ENCODE data around the gene PGLYRP1. TPM values are rescaled to one million over a fixed set of nuclear protein-coding genes. Genes with fewer than 3 reads are reported as not detected.

Gene PGLYRP1
- polyA plus RNA-seq, 4 donors, result 0.66 to 0.78 TPM; not detected in 2

GRCh38 chr19:46006411-46006810 is 16.4 kb downstream of the PGLYRP1 start:
- no peak for DNase-seq (ENCODE audit: low read depth in 4 of 4, low spot score in 2 of 4)

DNA sequence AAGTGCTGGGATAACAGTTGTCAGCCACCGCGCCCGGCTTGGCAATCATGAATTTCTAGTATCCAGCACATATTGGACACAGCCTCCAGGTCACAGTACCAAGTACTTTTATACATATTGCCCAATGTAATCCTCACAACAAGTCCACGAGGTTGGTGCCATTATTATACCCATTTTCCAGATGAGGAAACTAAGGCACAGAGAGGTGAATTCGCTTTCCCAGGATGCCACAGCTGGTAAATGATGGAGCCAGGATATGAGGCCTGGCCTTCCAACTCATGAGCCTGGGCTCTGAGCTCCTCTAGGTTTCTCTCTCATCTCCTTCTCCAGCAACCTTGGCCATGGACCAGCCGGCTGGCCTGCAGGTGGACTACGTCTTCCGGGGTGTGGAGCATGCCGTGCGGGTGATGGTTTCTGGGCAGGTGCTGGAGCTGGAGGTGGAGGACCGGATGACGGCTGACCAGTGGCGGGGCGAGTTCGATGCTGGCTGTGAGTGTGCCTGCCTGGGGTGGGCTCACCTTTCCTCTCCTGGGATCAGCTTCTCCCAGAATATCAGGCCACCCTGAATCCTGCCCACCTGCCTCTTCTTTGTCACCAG is 20.1 kb downstream of the PGLYRP1 start:
- DNase-seq (ENCODE audit: low read depth in 4 of 4, low spot score in 2 of 4), result no peak

DNA sequence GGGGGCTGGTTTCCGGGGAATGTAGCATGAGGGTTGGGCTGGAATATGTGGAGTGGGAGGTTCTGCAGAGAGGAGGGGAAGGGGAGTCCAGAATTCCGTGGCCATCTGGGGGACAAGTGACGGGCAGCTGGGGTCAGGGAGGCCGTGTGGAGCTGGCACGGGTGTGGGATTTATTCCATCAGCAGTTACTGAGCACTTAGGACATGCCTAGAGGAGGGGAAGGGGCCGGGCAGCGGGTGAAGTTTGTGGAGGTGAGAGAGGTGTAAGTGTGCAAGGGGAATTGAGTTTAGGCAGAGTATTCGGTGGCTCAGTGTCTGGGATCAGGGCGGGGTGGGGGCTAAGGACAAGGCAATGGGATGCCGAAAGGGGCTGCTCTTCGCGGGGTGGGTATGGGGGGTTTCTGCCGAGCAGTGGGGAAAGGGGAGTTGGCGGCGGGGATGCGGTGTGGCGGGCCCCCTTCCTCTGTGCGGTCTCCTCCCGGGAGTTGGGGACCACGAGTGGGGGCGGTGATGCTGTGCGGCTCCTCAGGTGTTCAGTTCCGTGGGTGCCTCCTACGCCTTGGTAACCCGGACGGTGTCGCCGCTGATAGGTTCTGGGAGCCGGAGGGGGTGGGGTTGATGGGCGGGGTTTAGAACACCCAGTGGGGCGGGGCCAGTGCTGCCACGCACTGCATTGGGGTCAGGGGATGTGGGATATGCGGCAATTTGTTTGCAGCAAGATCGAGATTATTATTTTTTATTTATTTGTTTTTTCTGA is 22.2 kb downstream of the PGLYRP1 start:
- DNase-seq (ENCODE audit: low read depth in 4 of 4, low spot score in 2 of 4), result no peak

DNA sequence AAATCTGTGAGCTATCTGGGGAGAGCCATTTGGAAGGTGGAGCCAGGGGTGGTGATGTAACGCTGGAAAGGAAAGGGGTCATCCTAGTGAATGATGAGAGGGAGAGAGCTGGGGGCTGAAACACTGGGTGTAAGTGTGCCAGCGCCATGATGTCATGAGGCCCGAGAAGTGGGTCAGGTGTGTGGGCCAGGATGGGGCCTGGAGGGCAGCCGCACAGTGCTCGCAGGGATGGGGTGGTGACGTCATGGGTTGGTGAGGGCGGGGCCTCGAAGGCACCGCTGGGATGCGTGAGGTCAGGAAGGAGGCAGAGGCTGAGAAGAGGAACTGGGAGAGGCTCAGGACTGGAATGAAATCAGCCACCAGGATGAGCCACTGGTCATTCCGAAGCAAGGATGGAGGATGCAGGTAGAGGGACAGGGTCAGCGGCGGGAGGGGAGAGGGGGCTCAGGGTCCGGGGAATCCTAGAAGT is 23.2 kb downstream of the PGLYRP1 start:
- no peak for DNase-seq (ENCODE audit: low read depth in 4 of 4, low spot score in 2 of 4)

DNA sequence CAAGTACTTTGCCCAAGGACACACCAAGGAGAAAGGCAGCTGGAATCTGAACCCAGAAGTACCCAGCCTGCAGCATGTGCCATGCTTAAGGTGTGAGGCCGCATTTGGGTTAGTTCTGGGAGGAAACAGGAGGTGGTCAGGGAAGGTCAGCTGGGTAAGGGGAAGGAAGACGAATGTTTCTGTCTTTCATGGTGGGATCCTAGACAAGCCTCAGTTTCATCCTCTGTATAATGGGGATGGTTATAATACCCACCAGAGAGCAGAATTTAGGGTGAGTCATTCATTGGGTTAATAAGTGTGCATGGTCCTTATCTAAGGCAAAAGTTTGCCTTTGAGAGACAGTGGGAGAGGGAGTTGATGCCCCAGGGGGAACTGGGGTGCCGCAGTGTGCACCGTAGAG is 24.0 kb downstream of the PGLYRP1 start:
- DNase-seq (ENCODE audit: low read depth in 4 of 4, low spot score in 2 of 4), result no peak

DNA sequence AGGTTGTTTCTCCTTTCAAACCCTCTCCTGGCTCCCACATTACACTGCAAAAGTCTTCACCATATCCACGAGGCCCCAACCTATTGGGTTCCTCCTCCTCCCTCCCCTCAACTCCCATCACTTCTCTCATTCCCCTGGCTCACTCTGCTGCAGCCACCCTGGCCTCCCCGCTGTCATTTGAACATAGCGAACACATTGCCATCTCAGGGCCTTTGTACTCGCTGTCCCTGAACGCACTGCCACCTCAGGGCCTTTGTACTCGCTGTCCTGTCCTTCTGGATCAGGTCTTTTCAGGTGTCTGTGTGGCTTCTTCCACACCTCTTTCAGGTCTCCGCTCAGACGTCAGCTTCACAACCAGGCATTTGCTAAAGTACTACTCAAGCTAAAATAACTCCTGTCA is 25.9 kb downstream of the PGLYRP1 start:
- DNase-seq (ENCODE audit: low read depth in 4 of 4, low spot score in 2 of 4), result no peak

DNA sequence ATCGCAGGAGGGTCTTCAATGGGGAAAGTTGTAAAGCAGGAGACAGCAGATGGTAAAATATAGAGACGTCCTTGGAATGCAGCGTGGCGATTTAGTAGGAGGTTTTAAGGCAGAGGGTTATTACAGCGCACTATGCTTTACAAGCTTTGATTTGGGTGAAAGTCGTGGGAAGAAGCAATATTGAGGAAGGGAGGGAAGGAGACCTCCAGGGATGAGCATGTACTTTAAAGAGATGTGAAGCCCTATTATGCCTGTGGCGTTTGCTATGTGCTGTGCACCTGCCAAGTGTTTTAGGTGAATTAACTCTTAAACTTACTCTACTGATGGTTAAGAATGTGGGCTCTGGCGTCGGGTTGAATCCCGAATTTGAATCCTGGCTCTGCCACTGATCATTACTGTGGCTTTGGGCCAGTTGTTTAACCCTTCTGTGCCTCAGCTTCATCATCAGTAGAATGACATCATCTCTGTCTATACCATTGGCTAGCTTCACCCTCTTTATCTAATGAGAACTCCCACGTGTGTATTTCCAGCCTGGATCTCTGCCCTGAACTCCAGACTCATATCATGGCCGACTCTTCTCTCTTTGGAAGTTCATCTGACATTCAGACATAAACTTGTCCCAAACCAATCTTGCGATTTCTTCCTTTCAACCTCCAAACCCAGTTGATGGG is 27.0 kb downstream of the PGLYRP1 start:
- DNase-seq (ENCODE audit: low read depth in 4 of 4, low spot score in 2 of 4), result no peak

DNA sequence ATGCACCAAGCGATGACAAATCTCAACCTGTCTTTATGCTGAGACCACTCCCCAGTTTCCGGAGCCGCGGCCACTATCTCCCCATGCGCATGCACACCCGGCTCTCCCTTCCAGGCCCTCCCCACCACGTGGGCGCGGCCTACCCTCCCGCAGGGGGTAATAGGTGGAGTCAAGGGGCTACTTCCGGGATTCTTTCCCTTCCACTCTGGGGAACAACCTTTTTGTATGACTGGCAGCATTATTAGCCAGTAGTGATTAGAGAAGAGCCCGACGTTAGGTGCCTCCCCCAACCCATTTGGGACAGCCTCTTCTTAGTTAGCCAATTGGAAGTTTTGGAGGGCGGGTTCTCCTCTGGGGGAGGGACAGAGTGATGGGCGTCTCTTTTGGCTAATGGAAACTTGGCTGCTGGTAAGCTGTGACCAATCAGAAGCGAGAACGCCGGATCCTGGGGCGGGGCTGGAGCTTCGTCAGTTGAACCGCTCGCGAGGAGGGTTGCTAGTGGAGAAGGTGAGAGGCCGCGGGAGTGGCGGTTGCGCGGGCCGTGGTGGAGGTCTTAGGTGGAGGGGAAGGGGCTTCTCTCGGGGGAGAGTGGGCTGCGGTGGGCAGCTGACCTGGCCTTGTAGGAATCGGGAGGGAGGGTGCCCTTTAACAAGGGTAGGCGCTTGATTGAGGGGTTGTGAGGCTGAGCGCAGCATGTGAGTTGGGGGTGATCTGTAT is 27.7 kb downstream of the PGLYRP1 start, which contains the start of gene CCDC61:
Gene CCDC61, plus strand, starts transcription at position 470 of the 717 bp plus-strand sequence. CDS start 7,552 bp downstream, outside the sequence.
- peak; percentile 98 to 100 (median 100) for DNase-seq (ENCODE audit: low read depth in 4 of 4, low spot score in 2 of 4)

GRCh38 chr19:45994456-45994997 is 28.3 kb downstream of the PGLYRP1 start:
- no peak for DNase-seq (ENCODE audit: low read depth in 4 of 4, low spot score in 2 of 4)

DNA sequence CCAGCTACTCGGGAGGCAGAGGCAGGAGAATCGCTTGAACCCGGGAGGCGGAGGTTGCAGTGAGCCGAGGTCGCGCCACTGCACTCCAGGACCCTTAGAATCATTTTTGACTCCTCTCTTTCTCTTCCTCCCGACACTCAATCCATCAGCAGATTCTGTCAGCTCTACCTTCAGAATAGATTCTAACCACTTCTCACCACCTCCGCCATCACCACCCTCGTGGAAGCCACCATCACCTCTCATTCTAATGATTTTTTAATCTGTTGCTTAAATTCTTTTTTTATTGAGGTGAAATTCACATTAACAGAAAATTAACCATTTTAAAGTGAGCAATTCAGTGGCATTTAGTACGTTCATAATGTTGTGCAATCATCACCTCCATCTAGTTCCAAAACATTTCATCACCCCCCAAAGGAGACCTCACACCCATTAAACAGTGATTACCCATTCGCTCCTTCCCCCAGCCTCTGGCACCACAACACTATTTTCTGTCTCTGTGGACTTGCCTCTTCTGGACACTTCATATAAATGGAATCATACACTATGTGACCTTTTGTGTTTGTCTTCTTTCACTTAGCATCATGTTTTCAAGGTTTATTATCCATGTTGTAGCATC is 32.6 kb downstream of the PGLYRP1 start:
- DNase-seq (ENCODE audit: low read depth in 4 of 4, low spot score in 2 of 4), result no peak

DNA sequence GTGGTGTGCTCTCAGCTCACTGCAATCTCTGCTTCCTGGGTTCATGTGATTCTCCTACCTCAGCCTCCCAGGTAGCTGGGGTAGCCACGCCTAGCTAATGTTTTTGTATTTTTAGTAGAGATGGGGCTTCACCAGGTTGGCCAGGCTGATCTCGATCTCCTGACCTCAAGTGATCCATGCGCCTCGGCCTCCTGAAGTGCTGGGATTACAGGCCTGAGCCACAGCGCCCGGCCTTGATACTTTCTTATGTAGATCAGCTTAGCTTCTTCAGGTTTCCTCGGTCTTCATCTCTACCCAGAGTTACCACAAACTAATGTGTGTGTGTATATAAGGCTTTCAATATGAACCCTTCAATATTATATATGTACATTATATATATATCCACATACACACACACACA is 37.5 kb downstream of the PGLYRP1 start:
- DNase-seq (ENCODE audit: low read depth in 4 of 4, low spot score in 2 of 4), result no peak

DNA sequence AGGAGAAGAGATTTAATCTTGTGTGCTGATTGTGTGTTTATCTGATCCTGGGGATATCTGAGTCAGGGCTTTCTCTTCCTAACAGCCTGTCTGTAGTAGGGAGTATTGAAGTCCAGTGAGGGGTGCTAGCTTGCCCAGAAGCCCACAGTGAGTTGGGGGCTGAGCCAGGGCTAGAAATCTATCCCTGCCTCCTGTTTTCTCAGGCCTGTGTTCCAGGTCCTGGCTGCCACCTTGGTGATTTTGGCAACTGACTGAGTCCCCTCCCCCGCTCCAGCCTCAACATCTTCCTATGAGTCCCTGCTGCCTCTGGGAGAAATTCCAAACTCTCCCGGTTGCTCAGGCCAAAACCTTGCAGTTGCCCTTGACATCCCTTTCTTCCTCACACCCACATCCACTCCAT is 41.5 kb downstream of the PGLYRP1 start:
- no peak for DNase-seq (ENCODE audit: low read depth in 4 of 4, low spot score in 2 of 4)

- no peak for DNase-seq (ENCODE audit: low read depth in 4 of 4, low spot score in 2 of 4)
These were observed 44.7 kb downstream of the PGLYRP1 start for GRCh38 chr19:45978156-45978555.

DNA sequence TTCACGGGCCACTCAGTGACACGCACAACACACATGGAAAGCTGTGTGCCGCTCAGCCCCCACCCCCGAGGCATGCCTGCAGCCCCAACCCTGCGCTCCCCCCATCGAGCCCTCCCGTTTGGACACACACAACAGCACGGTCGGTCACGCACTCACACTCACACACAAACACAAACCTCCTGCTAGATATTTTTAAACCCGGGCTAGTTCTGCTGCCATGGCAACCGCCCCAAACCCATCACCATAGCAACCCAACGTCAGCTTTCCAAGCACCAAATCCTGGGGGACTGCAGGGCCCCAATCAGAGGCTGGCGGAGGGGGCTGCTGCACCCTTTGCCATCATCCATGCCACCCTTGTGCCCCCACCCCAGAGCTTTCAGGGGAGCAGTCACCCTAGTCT is 46.7 kb downstream of the PGLYRP1 start:
- no peak for DNase-seq (ENCODE audit: low read depth in 4 of 4, low spot score in 2 of 4)

- no peak for DNase-seq (ENCODE audit: low read depth in 4 of 4, low spot score in 2 of 4)
These were observed 47.4 kb downstream of the PGLYRP1 start for GRCh38 chr19:45975306-45976070.

DNA sequence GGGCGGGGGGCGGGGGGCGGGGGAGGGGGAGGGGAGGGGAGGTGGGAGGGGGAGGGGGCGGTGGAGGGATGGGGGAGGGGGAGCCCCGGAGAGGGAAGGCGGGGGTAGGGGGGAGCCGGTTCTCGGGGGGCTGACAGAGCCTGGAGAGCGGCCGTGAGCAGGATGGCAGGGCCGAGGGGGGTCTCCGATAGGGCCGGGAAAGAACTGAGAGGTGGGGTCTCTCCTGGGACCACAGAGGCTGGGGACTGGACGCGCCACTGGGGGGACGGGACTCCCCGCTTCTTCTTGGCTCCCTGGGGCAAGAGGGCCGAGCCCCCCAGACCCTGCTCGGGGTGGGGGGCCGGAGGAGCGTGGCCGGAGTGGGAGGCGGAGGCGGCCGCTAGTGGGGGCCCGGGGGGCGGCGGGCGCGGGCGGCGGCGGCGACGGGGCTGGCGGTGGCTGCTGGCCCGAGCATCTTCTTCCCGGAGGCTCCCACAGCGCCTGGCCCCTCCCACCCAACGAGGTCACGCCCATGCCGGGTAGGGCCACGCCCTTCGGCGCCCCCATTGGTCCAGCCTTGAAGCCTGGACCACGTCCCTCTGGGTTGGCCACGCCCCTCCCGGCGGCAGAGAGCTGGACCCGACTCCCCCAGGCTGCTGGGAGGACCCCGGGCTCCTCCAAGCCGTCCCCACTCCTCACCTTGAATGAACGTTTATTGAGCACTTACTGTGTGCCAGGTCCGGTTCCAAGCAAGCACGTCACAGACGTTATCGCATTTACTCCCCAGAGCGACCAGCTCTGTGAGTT is 49.1 kb downstream of the PGLYRP1 start, which contains the start of gene NOVA2:
Gene NOVA2, minus strand, starts transcription at position 313 of the 786 bp plus-strand sequence. CDS start 514 bp downstream, outside the sequence.
- no peak for DNase-seq (ENCODE audit: low read depth in 4 of 4, low spot score in 2 of 4)

GRCh38 chr19:45972947-45973540 is 49.8 kb downstream of the PGLYRP1 start:
- no peak for DNase-seq (ENCODE audit: low read depth in 4 of 4, low spot score in 2 of 4)

All from left renal cortex interstitium (tissue), 4 donors.